Fibroblast of skin of left biceps (primary cell): ENCODE results near the gene PRMT2.
"Not testable (repeated sequence)": the region's sequence is repeated elsewhere in the genome, so short reads cannot be mapped to it uniquely, and the experiment has no call there.

ENCODE experiments used
- DNase-seq, 2 experiments: peaks; one replicate each; pipeline ENCODE4 v3.0.0-alpha.2; 2013; ENCODE audit warnings: low read depth in 2 of 2

PRMT2 gene

DNA sequence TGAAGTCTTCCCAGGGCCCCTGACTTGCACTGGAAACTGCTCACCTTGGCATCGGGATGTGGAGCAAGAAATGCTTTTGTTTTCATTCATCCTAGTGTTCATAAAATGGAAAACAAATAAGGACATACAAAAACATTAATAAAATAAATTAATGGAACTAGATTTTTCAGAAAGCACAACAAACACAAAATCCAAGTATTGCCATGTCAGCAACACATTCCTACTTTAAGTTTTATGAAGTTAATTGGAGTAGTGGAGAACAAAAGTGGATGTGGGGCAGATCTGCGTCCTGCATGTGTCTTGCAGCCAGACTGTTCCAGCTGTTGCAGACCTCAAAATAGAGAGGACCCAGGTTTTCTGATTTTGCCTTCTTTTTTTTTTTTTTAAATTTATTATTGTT, 32.9 kb downstream of the PRMT2 start:
- no peak for DNase-seq

DNA sequence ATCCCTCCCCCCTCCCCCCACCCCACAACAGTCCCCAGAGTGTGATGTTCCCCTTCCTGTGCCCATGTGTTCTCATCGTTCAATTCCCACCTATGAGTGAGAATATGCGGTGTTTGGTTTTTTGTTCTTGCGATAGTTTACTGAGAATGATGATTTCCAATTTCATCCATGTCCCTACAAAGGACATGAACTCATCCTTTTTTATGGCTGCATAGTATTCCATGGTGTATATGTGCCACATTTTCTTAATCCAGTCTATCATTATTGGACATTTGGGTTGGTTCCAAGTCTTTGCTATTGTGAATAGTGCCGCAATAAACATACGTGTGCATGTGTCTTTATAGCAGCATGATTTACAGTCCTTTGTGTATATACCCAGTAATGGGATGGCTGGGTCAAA, 33.4 kb downstream of the PRMT2 start:
- DNase-seq, result not testable (repeated sequence)

DNA sequence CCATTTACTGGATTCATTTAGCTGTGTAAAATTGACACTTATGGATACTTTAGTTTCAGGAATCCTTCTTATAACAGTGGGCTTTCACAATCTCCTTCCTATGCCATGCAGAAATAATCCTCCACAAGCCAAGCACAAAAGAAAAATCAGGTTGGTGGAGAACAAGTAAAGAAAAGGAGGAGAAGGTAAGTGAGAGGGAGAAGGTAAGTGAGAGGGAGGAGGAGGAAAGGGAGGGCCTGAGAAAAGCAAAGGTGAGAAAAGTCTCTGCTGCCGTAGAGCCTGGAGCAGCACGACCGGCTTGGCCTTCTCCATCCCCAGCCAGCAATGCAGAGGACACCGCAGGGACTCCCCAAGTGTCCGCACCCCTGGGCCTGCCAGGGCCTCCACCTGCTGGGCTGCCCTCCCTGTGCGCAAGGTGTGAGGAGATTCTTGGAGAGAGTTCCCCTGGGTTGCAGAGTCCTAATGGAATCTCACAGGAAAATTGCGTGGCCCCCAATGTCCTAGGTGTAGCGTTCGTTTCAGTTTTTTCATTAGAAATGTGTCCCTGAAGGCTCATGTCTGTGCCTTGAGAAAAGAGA, 39.0 kb downstream of the PRMT2 start:
- no peak for DNase-seq

DNA sequence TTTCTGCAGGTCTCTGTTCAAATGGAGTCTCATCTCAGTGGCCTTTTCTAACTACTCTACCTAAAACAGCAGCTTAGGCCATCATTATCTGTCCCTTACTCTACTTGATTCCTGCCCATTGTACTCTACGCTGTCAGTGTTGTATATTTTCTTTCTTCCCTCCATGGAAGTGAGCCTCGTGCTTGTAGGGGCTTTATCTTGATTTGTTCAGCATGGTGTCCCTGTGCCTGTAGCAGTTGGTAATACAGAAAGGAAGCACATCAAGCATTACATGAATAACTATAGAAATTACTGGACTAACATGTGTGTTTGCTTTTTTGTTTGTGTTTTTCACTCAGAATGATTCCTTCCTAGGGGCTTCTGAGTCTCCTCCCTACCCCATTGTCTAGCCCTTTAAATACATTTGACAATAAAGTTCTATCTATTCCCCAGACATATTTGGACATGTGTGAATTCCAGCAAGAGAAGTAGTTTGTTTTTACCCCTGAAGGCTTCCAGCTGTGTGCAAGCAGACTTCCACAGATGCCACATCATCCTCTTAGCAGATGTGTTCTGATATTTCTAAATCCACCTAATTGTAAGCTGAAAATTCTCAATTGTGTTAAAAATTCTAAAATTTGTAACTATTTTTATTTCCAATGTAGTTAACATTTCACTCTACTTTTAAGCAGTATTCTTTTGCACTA, 40.3 kb downstream of the PRMT2 start:
- DNase-seq, result no peak

DNA sequence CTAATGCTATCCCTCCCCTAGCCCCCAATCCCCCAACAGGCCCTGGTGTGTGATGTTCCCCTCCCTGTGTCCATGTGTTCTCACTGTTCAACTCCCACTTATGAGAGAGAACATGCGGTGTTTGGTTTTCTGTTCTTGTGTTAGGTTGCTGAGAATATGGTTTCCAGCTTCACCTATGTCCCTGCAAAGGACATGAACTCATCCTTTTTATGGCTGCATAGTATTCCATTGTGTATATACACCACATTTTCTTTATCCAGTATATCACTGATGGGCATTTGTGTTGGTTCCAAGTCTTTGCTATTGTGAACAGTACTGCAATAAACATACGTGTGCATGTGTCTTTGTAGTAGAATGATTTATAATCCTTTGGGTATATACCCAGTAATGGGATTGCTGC, 41.1 kb downstream of the PRMT2 start:
- not testable (repeated sequence) for DNase-seq

DNA sequence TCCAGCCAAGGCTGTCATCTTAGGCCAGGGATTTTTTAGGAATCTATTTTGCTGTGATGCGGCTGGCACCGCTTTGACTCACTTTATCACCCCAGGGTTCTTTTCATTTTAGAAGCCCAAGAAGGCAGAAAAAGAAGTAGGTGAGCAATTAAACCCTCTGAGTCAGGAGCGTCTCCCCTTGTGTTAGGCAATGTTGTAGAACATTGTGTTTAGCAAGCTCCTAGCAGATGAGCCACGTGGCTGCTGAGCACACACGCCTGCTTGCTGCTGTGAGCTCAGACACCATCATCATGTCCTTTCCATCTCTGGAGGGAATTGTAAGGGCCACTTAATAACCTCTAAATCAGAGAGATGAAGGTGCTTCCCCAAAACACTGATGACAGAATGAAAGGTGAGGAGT, 46.1 kb downstream of the PRMT2 start:
- not testable (repeated sequence) for DNase-seq

DNA sequence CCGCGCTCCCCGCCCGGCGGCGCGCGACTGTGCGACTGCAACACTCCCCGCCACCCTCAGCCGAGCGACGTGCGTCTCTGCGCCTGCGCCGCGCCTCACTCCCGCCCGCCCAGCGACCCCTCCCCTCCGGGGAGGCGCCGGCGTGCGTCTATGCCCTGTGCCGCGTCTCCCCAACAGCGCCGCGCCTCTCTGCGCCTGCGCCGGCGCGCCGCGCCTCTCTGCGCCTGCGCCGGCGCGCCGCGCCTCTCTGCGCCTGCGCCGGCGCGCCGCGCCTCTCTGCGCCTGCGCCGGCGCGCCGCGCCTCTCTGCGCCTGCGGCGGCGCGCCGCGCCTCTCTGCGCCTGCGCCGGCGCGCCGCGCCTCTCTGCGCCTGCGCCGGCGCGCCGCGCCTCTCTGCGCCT, 63.2 kb downstream of the PRMT2 start:
- DNase-seq, result not testable (repeated sequence)

DNA sequence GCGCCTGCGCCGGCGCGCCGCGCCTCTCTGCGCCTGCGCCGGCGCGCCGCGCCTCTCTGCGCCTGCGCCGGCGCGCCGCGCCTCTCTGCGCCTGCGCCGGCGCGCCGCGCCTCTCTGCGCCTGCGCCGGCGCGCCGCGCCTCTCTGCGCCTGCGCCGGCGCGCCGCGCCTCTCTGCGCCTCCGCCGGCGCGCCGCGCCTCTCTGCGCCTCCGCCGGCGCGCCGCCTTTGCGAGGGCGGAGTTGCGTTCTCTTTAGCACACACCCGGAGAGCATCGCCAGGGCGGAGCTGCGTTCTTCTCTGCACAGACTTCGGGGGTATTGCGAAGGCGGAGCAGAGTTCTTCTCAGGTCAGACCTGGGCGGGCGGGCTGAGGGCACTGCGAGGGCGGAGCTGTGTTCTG, 63.6 kb downstream of the PRMT2 start:
- not testable (repeated sequence) for DNase-seq
